Psoas muscle (tissue), 8 donors: ENCODE results near the gene PTPN13. TPM values are rescaled to one million over a fixed set of nuclear protein-coding genes. Genes with fewer than 3 reads are reported as not detected.

Experiments
- ATAC-seq, 4 donors: fragments of 200-7000 bp; cut with Tn5 transposase; one replicate each; pipeline ENCODE4 v1.9.1; 2020; ENCODE audit warnings: moderate library complexity in 3 of 4, mild to moderate bottlenecking in 2 of 4
- DNase-seq, 2 donors: peaks; one replicate each; pipeline ENCODE4 v3.0.0-alpha.2; 2020
- H3K27ac ChIP-seq: fragments of 200-600 bp; one replicate; pipeline ENCODE4 v1.8.0; 2022
- H3K27me3 ChIP-seq, 3 donors: fragments of 200-600 bp in 1 of 3; one replicate each; pipeline versions ENCODE4 v1.6.1 to v1.8.0; 2013 to 2022; ENCODE audit warnings: low read length in 2 of 3, mild to moderate bottlenecking in 2 of 3, moderate library complexity in 1 of 3; ENCODE audit not compliant: insufficient read depth in 3 of 3
- H3K36me3 ChIP-seq, 2 donors: fragments of 200-600 bp in 1 of 2; one replicate each; pipeline versions ENCODE4 v1.6.1 to v1.8.0; 2013 to 2022; ENCODE audit warnings: low read depth in 1 of 2, mild to moderate bottlenecking in 1 of 2, moderate library complexity in 1 of 2; ENCODE audit not compliant: insufficient read depth in 1 of 2
- H3K4me1 ChIP-seq: fragments of 200-600 bp; one replicate; pipeline ENCODE4 v1.8.0; 2022
- H3K4me3 ChIP-seq: fragments of 200-600 bp; one replicate; pipeline ENCODE4 v1.8.0; 2022; ENCODE audit warnings: mild to moderate bottlenecking
- H3K9me3 ChIP-seq: fragments of 200-600 bp; one replicate; pipeline ENCODE4 v1.8.0; 2022
- CTCF ChIP-seq: fragments of 200-600 bp; IDR thresholded peaks from one replicate; pipeline ENCODE4 v1.8.0; 2022; ENCODE audit warnings: antibody characterized with exemption
- WGBS, 3 donors: extraction: QIAGEN DNeasy Blood & Tissue Kit; methylation state at CpG; one replicate each; pipeline versions ENCODE4 v1.1.6 to v1.1.7; 2013; 5-methylcytosine and 5-hydroxymethylcytosine counted together
- intact Hi-C, 2 donors: fragments of 100-400 bp; cut with DNase I; formaldehyde crosslinking; loops; one replicate each; pipeline versions ENCODE4 v1.11.0 to v1.14.2; 2022
- polyA plus RNA-seq, 3 donors: library from polyadenylated mRNA; stranded (reverse); fragments of 200-250 nt; gene quantifications; one replicate each; pipeline ENCODE4 v1.2.3, GENCODE V29; 2013
- total RNA-seq, 4 donors: library from RNA; stranded (reverse); fragmentation: NEBNext Ultra II Directional in 2 of 4; extraction: Animal tissue kit (Norgen Biotek cat#: 25700) in 2 of 4; gene quantifications; one replicate each; pipeline versions ENCODE4 v1.2.1 to v1.2.4, GENCODE V29; 2021 to 2023
- donor health status: healthy with polysubstance abuse.
- donor health status: DM: no; HTN: no; CAD: no; lungs with moderate emphysema.
- donor health status: Bipolar disorder and iron deficiency.
- donor health status: healthy.
- donor health status: DM: yes; HTN: yes; CAD: no.
- donor health status: DM: no; HTN: no; CAD: no.
- donor health status: DM: no; HTN: no; CAD: no.
- donor health status: DM: yes; HTN: yes; CAD: no.

PTPN13 gene
- total and polyA plus RNA-seq, 7 donors = 0.22 to 2.4 (median 0.89) TPM

DNA sequence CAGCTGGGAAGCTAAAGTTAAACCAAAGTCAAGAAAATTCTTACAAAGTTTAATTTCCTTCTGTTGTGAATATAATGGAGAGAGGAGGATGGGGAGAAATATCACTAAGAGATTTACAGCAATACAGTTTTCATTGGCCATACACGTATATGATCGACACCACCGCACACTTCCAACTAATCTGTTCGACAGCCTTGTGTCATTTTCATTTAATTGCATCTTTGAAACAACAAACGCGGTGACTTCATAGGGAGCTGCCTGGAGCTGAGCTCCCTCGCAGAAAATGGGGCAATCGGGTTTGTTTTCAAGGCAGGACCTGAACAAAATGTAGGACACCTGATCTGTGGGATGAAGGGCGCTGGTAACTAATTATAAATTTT, 1.3 kb downstream of the PTPN13 start:
- no peak for ATAC-seq
- Histone ChIP-seq H3K27ac (no peak overlapping the region), H3K4me1 (no peaks in the 10 kb centered on the region), H3K9me3 (no peaks in the 10 kb centered on the region), H3K4me3 (peak overlapping the region; percentile 67), H3K27me3 (peaks cover 0 to 48% (median 6%) of the 10 kb centered on the region in 3 donors), H3K36me3 (no peaks in the 10 kb centered on the region)
- WGBS, 3 donors = 11 to 18% (median 15%) methylated on average over 9 of the region's 9 CpGs
- no peak for DNase-seq
- no peak for TF ChIP-seq CTCF
- intact Hi-C loops = loop anchor here in 1 of 2 donors (10.0 kb wide), 1 partner anchor 299 kb away; the partner anchor contains the start of gene C4orf36

- H3K4me1 ChIP-seq = no peaks in the 10 kb centered on the region
Observed at GRCh38 chr4:86596807-86597206, 2.7 kb downstream of the PTPN13 start.

GRCh38 chr4:86600007-86600653, 6.0 kb downstream of the PTPN13 start:
- H3K27ac ChIP-seq = no peak overlapping the region
- ATAC-seq (no peak), DNase-seq (no peak)
- no peaks in the 10 kb centered on the region for H3K4me1 ChIP-seq
- no peak overlapping the region for H3K4me3 ChIP-seq
- peaks cover 0 to 32% (median 2%) of the 10 kb centered on the region in 3 donors for H3K27me3 ChIP-seq
- intact Hi-C loops = no loop called here
- H3K9me3 ChIP-seq = no peaks in the 10 kb centered on the region
- no peaks in the 10 kb centered on the region for H3K36me3 ChIP-seq
- no peak for TF ChIP-seq CTCF
- WGBS, 3 donors = 91 to 98% (median 96%) methylated on average over 1 of the region's 1 CpG

More at GRCh38 chr4:86596807-86597206, 2.7 kb downstream of the PTPN13 start:
- DNase-seq = no peak
- intact Hi-C loops = loop anchor here in 1 of 2 donors (10.0 kb wide), 1 partner anchor 298 kb away; the partner anchor contains the start of gene C4orf36
- Histone ChIP-seq H3K36me3 (no peaks in the 10 kb centered on the region), H3K9me3 (no peaks in the 10 kb centered on the region), H3K27me3 (peaks cover 0 to 48% (median 2%) of the 10 kb centered on the region in 3 donors), H3K27ac (no peak overlapping the region), H3K4me3 (no peak overlapping the region)
- WGBS, 3 donors = 80 to 92% (median 81%) methylated on average over 2 of the region's 2 CpGs
- ATAC-seq = no peak
- no peak for TF ChIP-seq CTCF

- Histone ChIP-seq H3K27me3 (no peaks in the 10 kb centered on the region), H3K4me3 (no peak overlapping the region), H3K9me3 (no peaks in the 10 kb centered on the region), H3K27ac (no peak overlapping the region), H3K4me1 (no peaks in the 10 kb centered on the region), H3K36me3 (no peaks in the 10 kb centered on the region)
- TF ChIP-seq CTCF = no peak
- DNase-seq (no peak), ATAC-seq (no peak)
- WGBS, 3 donors = 55 to 56% (median 55%) methylated on average over 1 of the region's 1 CpG
- intact Hi-C loops = no loop called here
Observed at GRCh38 chr4:86603311-86603885, 9.3 kb downstream of the PTPN13 start.
